ENCODE measurements around the gene RSU1.

Gene RSU1

DNA sequence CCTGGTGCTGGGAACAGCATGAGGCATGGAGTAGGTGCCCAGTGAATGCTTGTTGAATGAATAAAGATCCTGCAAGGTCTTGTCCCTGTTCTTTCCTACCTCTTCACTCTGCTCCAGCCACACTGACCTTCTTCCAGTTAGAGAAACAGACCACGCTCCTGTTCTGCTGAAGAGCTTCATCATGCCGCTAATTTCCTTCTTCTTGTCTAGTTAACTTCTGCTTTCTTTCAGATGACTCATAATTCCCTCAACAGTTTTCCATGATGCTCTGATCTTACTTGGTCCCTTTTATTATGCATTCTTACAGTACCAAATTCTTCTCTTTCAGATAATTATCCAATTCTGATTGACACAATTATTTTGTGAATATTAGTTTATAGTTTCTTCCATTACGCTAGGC is 236.0 kb downstream of the RSU1 start:
- Histone ChIP-seq H3K36me3 (ENCODE audit: insufficient read depth, low read length) (no peaks in the 10 kb centered on the region), H2AFZ (ENCODE audit: low read depth, low read length) (no peak overlapping the region), H3K9me3 (ENCODE audit: low read length) (no peaks in the 10 kb centered on the region), H3K27me3 (ENCODE audit: insufficient read depth, low read length) (no peaks in the 10 kb centered on the region), H3K4me3 (ENCODE audit: low read length) (no peak overlapping the region), H3K4me1 (ENCODE audit: insufficient read depth, low read length) (no peaks in the 10 kb centered on the region)

DNA sequence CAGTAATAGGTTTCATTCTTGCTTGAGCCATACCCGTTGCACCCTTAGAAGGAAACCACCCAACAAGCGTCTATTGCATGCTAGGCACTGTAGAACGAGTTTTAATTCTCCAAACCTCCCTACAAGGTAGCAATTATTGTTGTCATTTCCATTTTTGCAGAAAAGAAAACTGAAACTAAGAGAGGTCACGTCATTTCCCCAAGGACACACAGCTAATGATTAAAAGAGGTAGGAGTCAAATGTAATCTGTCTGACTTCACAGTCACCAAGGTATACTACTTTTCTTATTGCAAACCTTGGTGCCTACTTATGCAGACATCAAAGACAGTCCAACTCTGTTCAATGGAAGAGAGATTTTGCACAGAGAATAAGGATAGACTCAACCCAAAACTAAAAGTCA is 246.5 kb downstream of the RSU1 start:
- Histone ChIP-seq H3K36me3 (ENCODE audit: insufficient read depth, low read length) (no peaks in the 10 kb centered on the region), H2AFZ (ENCODE audit: low read depth, low read length) (no peak overlapping the region), H3K4me1 (ENCODE audit: insufficient read depth, low read length) (no peaks in the 10 kb centered on the region), H3K9me3 (ENCODE audit: low read length) (no peaks in the 10 kb centered on the region), H3K27me3 (ENCODE audit: insufficient read depth, low read length) (peaks cover 3% of the 10 kb centered on the region), H3K4me3 (ENCODE audit: low read length) (no peak overlapping the region)

DNA sequence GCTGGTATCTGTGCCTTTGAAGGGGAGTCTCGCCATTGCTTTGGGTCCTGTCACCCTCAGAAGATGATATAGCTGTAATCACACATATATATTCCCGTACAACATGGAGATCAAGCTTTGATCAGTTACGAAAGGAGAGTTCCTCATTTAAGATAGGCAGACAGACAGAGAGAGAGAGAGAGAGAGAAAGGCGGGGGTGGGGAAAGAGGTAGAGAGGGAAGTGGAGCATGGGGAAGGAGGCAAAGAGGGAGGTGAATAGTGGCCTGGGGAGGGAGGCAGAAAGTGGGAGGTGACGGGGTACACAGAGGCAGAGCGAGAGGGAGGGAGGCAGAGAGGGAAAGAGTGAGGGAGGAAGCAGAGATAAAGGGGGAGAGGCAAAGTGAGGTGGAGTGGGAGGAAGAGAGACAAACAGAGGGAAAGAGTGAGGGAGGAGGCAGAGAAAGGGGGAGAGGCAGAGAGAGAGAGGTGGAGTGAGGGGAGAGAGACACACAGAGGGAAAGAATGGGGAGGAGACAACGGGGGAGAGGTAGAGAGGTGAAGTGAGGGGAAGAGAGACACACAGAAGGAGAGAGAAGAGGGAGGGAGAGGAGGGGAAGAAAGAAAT is 250.9 kb downstream of the RSU1 start:
- Histone ChIP-seq H3K27me3 (ENCODE audit: insufficient read depth, low read length) (peaks cover 3% of the 10 kb centered on the region), H3K9me3 (ENCODE audit: low read length) (no peaks in the 10 kb centered on the region), H3K4me3 (ENCODE audit: low read length) (no peak overlapping the region), H3K36me3 (ENCODE audit: insufficient read depth, low read length) (no peaks in the 10 kb centered on the region), H2AFZ (ENCODE audit: low read depth, low read length) (no peak overlapping the region), H3K4me1 (ENCODE audit: insufficient read depth, low read length) (no peaks in the 10 kb centered on the region)

DNA sequence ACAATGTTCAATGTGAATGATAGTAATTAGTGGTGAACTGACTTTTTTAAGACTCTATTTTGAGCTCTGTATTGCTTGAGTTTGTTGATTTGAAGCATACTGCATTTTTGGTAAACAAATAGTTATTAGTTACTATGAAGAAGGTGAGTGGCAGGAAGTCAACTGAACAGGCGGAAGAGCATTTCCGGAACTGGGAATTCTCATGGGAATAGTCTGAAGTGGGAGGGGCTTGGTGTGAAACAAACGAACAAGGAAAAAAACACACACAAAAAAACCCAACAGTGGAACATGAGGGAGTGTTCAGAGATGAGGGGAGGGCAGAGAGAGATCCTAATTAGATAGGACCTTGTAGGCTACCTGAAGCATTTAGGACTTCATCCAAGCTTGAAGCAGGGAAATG is 251.6 kb downstream of the RSU1 start:
- Histone ChIP-seq H3K9me3 (ENCODE audit: low read length) (no peaks in the 10 kb centered on the region), H3K4me3 (ENCODE audit: low read length) (no peak overlapping the region), H3K27me3 (ENCODE audit: insufficient read depth, low read length) (peaks cover 3% of the 10 kb centered on the region)

DNA sequence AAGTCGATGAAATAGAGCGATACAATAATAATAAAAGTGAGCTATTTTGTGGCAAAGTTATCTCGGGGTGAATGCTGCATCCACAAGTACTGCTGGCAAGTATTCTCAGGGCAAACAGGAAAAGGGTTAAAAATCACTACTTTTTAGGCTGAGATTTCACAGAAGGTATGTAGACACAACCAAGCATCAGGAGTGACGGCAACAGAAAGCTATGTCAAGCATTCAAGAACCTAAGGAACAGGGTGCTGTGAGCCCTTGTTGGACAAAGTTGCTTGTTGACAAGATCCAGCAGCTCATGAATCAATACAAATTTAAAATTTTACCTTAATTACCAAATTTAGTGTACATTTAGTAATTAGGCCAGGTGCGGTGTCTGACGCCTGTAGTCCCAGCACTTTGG is 254.3 kb downstream of the RSU1 start:
- H3K4me1 ChIP-seq (ENCODE audit: insufficient read depth, low read length): no peaks in the 10 kb centered on the region
- H3K27me3 ChIP-seq (ENCODE audit: insufficient read depth, low read length): peaks cover 3% of the 10 kb centered on the region
- H2AFZ ChIP-seq (ENCODE audit: low read depth, low read length): no peak overlapping the region
- no peaks in the 10 kb centered on the region for H3K9me3 ChIP-seq (ENCODE audit: low read length)
- no peak overlapping the region for H3K4me3 ChIP-seq (ENCODE audit: low read length)
- H3K36me3 ChIP-seq (ENCODE audit: insufficient read depth, low read length): no peaks in the 10 kb centered on the region

More for the DNA sequence above, 251.6 kb downstream of the RSU1 start:
- Histone ChIP-seq H2AFZ (ENCODE audit: low read depth, low read length) (no peak overlapping the region), H3K4me1 (ENCODE audit: insufficient read depth, low read length) (no peaks in the 10 kb centered on the region), H3K36me3 (ENCODE audit: insufficient read depth, low read length) (no peaks in the 10 kb centered on the region)

DNA sequence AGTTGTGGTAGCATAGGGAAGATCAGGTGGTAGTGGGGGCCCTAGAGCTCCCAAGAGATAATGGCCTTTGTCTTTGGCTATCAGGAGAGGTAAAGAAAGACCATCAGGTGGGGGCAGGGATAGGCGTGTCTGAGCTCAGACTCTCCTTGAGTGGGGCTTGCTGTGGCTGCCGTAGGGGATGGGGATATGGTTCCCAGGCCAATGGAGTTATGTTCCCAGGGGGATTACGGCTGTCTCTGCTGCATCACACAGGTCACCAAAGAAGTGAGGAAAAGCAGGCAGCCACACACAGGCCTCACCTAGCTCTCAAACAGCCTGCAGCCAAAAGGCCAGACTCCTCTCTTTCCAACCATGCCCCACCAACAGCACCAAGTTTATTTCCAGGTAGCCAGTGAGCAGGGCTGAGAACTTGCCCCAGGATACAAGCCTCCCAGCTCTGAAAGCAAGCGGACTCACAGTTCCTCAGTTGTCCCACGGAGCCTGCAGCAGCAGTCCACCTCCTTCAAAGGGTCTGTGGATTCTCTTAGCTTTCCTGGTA is 257.9 kb downstream of the RSU1 start:
- H3K27me3 ChIP-seq (ENCODE audit: insufficient read depth, low read length): no peaks in the 10 kb centered on the region
- no peaks in the 10 kb centered on the region for H3K36me3 ChIP-seq (ENCODE audit: insufficient read depth, low read length)
- H2AFZ ChIP-seq (ENCODE audit: low read depth, low read length): no peak overlapping the region
- H3K9me3 ChIP-seq (ENCODE audit: low read length): no peaks in the 10 kb centered on the region
- no peak overlapping the region for H3K4me3 ChIP-seq (ENCODE audit: low read length)
- H3K4me1 ChIP-seq (ENCODE audit: insufficient read depth, low read length): no peaks in the 10 kb centered on the region

DNA sequence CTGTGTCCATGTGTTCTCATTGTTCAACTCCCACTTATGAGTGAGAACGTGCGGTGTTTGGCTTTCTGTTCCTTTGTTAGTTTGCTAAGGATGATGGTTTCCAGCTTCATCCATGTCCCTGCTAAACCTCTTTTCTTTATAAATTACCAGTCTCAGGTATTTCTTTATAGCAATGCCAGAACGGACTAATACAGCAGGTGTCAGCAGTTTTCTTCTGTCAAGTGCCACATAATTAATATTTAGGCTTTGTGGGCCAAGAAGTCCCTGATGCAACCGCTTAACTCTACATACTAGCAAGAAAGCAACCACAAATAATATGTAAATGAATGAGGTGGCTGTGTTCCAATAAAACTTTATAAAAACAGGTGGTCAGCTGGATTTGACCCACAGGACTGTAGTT is 269.3 kb downstream of the RSU1 start:
- H2AFZ ChIP-seq (ENCODE audit: low read depth, low read length): no peak overlapping the region
- H3K4me3 ChIP-seq (ENCODE audit: low read length): no peak overlapping the region
- H3K27me3 ChIP-seq (ENCODE audit: insufficient read depth, low read length): no peaks in the 10 kb centered on the region
- H3K9me3 ChIP-seq (ENCODE audit: low read length): no peaks in the 10 kb centered on the region
- no peaks in the 10 kb centered on the region for H3K36me3 ChIP-seq (ENCODE audit: insufficient read depth, low read length)
- H3K4me1 ChIP-seq (ENCODE audit: insufficient read depth, low read length): no peaks in the 10 kb centered on the region

DNA sequence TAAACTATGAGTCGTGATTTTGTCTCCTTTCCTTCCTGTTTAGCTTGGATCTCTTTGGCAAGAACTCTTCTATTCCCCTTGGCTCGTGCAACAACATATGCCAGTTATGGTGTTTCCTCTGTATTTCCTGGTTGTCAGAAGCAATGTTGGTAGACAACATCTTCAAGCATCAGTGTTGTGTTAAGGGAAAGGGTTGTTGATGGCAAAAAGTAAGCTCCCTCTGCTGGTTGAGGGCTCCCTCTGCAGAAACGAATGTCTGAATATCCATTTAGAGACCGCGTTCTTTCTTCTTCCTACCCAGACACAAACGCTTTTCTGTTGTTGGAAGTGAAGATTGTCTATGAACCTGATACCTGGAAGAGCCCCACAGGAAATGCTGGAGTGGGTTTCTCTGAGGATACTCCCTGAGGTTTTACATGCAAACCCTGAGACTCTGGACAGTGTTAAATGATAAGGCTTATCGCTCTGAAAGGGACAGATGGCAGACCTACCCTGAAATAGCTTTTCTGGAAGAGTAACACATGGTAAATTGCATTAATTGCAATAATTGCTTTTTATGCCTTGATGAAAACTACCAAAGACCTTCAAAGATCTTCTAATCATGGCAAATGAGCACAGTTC is 272.0 kb downstream of the RSU1 start:
- H3K36me3 ChIP-seq (ENCODE audit: insufficient read depth, low read length): no peaks in the 10 kb centered on the region
- no peaks in the 10 kb centered on the region for H3K4me1 ChIP-seq (ENCODE audit: insufficient read depth, low read length)
- peaks cover 2% of the 10 kb centered on the region for H3K27me3 ChIP-seq (ENCODE audit: insufficient read depth, low read length)

DNA sequence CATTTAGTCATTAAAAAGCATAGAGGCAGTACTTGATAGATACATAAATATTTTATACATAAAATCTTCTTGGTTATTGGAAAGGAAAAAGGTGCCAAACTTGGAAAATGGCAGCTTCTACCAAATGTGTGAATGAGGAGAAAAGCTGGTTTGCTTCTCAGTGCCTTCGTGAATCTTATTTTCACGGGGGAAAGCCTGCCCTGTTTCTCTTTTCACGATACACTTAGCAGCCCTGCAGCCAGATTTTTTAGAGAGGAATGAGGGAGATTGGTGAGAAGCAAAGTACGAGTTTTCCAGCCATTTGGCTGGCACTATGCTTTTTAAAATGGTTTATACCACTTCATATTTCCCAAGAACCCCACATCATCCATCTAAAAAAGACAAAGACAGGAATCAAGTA is 272.6 kb downstream of the RSU1 start:
- H3K9me3 ChIP-seq (ENCODE audit: low read length): no peaks in the 10 kb centered on the region
- no peaks in the 10 kb centered on the region for H3K36me3 ChIP-seq (ENCODE audit: insufficient read depth, low read length)
- peaks cover 4% of the 10 kb centered on the region for H3K27me3 ChIP-seq (ENCODE audit: insufficient read depth, low read length)
- H3K4me3 ChIP-seq (ENCODE audit: low read length): no peak overlapping the region
- H3K4me1 ChIP-seq (ENCODE audit: insufficient read depth, low read length): no peaks in the 10 kb centered on the region
- H2AFZ ChIP-seq (ENCODE audit: low read depth, low read length): no peak overlapping the region

More for the DNA sequence above, 272.0 kb downstream of the RSU1 start:
- H3K4me3 ChIP-seq (ENCODE audit: low read length): no peak overlapping the region
- H2AFZ ChIP-seq (ENCODE audit: low read depth, low read length): no peak overlapping the region
- H3K9me3 ChIP-seq (ENCODE audit: low read length): no peaks in the 10 kb centered on the region

DNA sequence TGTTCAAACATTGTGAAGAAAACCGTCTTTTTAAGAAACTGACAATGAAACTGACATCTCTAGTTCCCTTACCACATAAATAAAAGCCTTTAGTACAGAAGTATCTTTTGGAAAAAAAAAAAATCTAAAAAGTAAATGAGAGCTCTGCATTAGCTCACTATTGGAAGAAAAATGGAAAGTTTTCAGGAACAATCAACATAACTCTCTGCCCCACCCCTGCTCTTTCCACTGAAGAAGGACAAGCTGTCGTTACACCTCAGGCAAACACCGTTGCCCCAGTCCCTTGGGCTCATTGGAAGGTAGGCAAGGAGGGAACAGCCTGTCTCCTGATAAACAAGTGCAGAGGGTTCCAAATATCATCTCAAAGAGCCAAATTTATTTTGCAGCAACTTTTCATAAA is 273.1 kb downstream of the RSU1 start:
- H2AFZ ChIP-seq (ENCODE audit: low read depth, low read length): no peak overlapping the region
- H3K4me1 ChIP-seq (ENCODE audit: insufficient read depth, low read length): no peaks in the 10 kb centered on the region
- peaks cover 4% of the 10 kb centered on the region for H3K27me3 ChIP-seq (ENCODE audit: insufficient read depth, low read length)
- no peak overlapping the region for H3K4me3 ChIP-seq (ENCODE audit: low read length)
- H3K36me3 ChIP-seq (ENCODE audit: insufficient read depth, low read length): no peaks in the 10 kb centered on the region
- H3K9me3 ChIP-seq (ENCODE audit: low read length): no peaks in the 10 kb centered on the region

All from neuron (in vitro differentiated cells).